WTC11 (cell line): ENCODE results near the gene GFOD1. TPM values are rescaled to one million over a fixed set of nuclear protein-coding genes. Genes with fewer than 3 reads are reported as not detected.

Experiments used
- ATAC-seq: fragments of 200-7000 bp; cut with Tn5 transposase; 2 replicates; pipeline ENCODE4 v1.10.0; 2021; ENCODE audit warnings: mild to moderate bottlenecking, moderate library complexity
- CTCF ChIA-PET: fragments of 300-600 bp; sonication (Branson Sonifier 250); formaldehyde crosslinking; loops from one replicate; lab custom pipeline; 2021; ENCODE audit warnings: antibody characterized with exemption; lab: Charles Lee
- POLR2A ChIA-PET: fragments of 350-600 bp; sonication (Branson Sonifier 250); formaldehyde crosslinking; loops from one replicate; lab custom pipeline; 2021; ENCODE audit warnings: antibody characterized with exemption; lab: Charles Lee
- DNase-seq: peaks from one replicate; pipeline ENCODE4 v3.0.0; 2021; ENCODE audit warnings: low spot score
- H3K27ac Mint-ChIP-seq: 2 replicates; pipeline ENCODE4 v1.8.0; 2021; ENCODE audit warnings: mixed read lengths
- H3K27me3 Mint-ChIP-seq: 2 replicates; pipeline ENCODE4 v1.8.0; 2021; ENCODE audit warnings: low read depth, mild to moderate bottlenecking, moderate library complexity, mixed read lengths
- H3K36me3 Mint-ChIP-seq: 2 replicates; pipeline ENCODE4 v1.8.0; 2021; ENCODE audit warnings: mixed read lengths
- H3K4me1 Mint-ChIP-seq: 2 replicates; pipeline ENCODE4 v1.8.0; 2022; ENCODE audit warnings: mixed read lengths
- H3K4me3 Mint-ChIP-seq: 2 replicates; pipeline ENCODE4 v1.8.0; 2021; ENCODE audit warnings: mild to moderate bottlenecking, moderate library complexity, mixed read lengths
- H3K9me3 Mint-ChIP-seq: 2 replicates; pipeline ENCODE4 v1.8.0; 2021; ENCODE audit warnings: mixed read lengths
- ARID4B ChIP-seq: sonication (generic); formaldehyde crosslinking; IDR thresholded peaks from 2 replicates; pipeline ENCODE4 v1.8.0; 2023; ENCODE audit warnings: missing genetic modification reagents, mild to moderate bottlenecking, borderline replicate concordance
- ATF1 ChIP-seq: sonication (generic); formaldehyde crosslinking; IDR thresholded peaks from 2 replicates; pipeline ENCODE4 v1.8.1; 2023; ENCODE audit warnings: mild to moderate bottlenecking, moderate library complexity, missing genetic modification reagents
- CTCF ChIP-seq: fragments of 200-600 bp; IDR thresholded peaks from 2 replicates; pipeline ENCODE4 v1.8.0; 2022; ENCODE audit warnings: antibody characterized with exemption
- ELF4 ChIP-seq: sonication (generic); formaldehyde crosslinking; IDR thresholded peaks from 2 replicates; pipeline ENCODE4 v1.8.1; 2022; ENCODE audit warnings: low read depth, mild to moderate bottlenecking, moderate library complexity, missing genetic modification reagents
- FOXK1 ChIP-seq: sonication (generic); formaldehyde crosslinking; IDR thresholded peaks from 2 replicates; pipeline ENCODE4 v1.8.0; 2022; ENCODE audit warnings: mild to moderate bottlenecking, moderate library complexity, missing genetic modification reagents
- FOXP1 ChIP-seq: sonication (generic); formaldehyde crosslinking; IDR thresholded peaks from 2 replicates; pipeline ENCODE4 v1.8.0; 2022; ENCODE audit warnings: missing genetic modification reagents, mild to moderate bottlenecking, moderate library complexity, borderline replicate concordance
- IRF1 ChIP-seq: sonication (generic); formaldehyde crosslinking; IDR thresholded peaks from 2 replicates; pipeline ENCODE4 v1.8.0; 2023; ENCODE audit warnings: missing genetic modification reagents
- IRF2 ChIP-seq: sonication (generic); formaldehyde crosslinking; IDR thresholded peaks from 2 replicates; pipeline ENCODE4 v1.8.0; 2022; ENCODE audit warnings: low read depth, missing genetic modification reagents, borderline replicate concordance
- KAT7 ChIP-seq: sonication (generic); formaldehyde crosslinking; IDR thresholded peaks from 2 replicates; pipeline ENCODE4 v1.8.1; 2023; ENCODE audit warnings: missing genetic modification reagents, mild to moderate bottlenecking, borderline replicate concordance
- MXD4 ChIP-seq: fragments of 250-450 bp; sonication (Bioruptor Pico); IDR thresholded peaks from 2 replicates; pipeline ENCODE4 v1.8.0; 2021; ENCODE audit warnings: mild to moderate bottlenecking, moderate library complexity, borderline replicate concordance
- NFATC4 ChIP-seq: fragments of 250-450 bp; sonication (Bioruptor Pico); IDR thresholded peaks from 2 replicates; pipeline ENCODE4 v1.9.0; 2021; ENCODE audit warnings: mild to moderate bottlenecking
- NFYB ChIP-seq: sonication (generic); formaldehyde crosslinking; conservative IDR thresholded peaks from 2 replicates; pipeline ENCODE4 v1.8.0; 2022; ENCODE audit warnings: low read depth, missing genetic modification reagents
- PREB ChIP-seq: sonication (generic); formaldehyde crosslinking; IDR thresholded peaks from 2 replicates; pipeline ENCODE4 v1.8.1; 2022; ENCODE audit warnings: mild to moderate bottlenecking, missing genetic modification reagents, moderate library complexity, borderline replicate concordance
- PRRX2 ChIP-seq: fragments of 250-450 bp; sonication (Bioruptor Pico); IDR thresholded peaks from 2 replicates; pipeline ENCODE4 v1.8.0; 2021; ENCODE audit warnings: mild to moderate bottlenecking
- SMAD4 ChIP-seq: sonication (generic); formaldehyde crosslinking; IDR thresholded peaks from 2 replicates; pipeline ENCODE4 v1.8.0; 2022; ENCODE audit warnings: mild to moderate bottlenecking, missing genetic modification reagents
- SP1 ChIP-seq: sonication (generic); formaldehyde crosslinking; conservative IDR thresholded peaks from 2 replicates; pipeline ENCODE4 v1.8.1; 2022; ENCODE audit warnings: missing genetic modification reagents
- USF1 ChIP-seq: sonication (generic); formaldehyde crosslinking; IDR thresholded peaks from 2 replicates; pipeline ENCODE4 v1.8.0; 2022; ENCODE audit warnings: mild to moderate bottlenecking, missing genetic modification reagents
- ZNF317 ChIP-seq: sonication (generic); formaldehyde crosslinking; IDR thresholded peaks from 2 replicates; pipeline ENCODE4 v1.8.1; 2023; ENCODE audit warnings: low read depth, mild to moderate bottlenecking, moderate library complexity, missing genetic modification reagents, borderline replicate concordance
- ZNF532 ChIP-seq: fragments of 250-450 bp; sonication (Bioruptor Pico); IDR thresholded peaks from 2 replicates; pipeline ENCODE4 v1.9.0; 2021; ENCODE audit warnings: mild to moderate bottlenecking, borderline replicate concordance
- total RNA-seq: library from RNA; stranded (reverse); gene quantifications from 3 replicates; pipeline ENCODE4 v1.2.3, GENCODE V29; 2021

GFOD1 gene
- total RNA-seq, 1 experiment from 2014 or later, result 8.5 TPM

- TF ChIP-seq FOXK1 (CRISPR knock-in tag) (no peak), ZNF532 (CRISPR knock-in tag) (no peak), SMAD4 (CRISPR knock-in tag) (no peak), FOXP1 (CRISPR knock-in tag) (no peak), NFYB (CRISPR knock-in tag) (no peak), ARID4B (CRISPR knock-in tag) (no peak)
Measured at GRCh38 chr6:13522656-13523055, 35.3 kb upstream of the GFOD1 start (continued).

GRCh38 chr6:13519839-13520238 lies 32.4 kb upstream of the GFOD1 start:
- Mint-ChIP-seq H3K27ac (no peak overlapping the region), H3K9me3 (peaks cover 9% of the 10 kb centered on the region), H3K4me1 (no peaks in the 10 kb centered on the region), H3K36me3 (no peaks in the 10 kb centered on the region), H3K27me3 (no peaks in the 10 kb centered on the region; the same call in 1 of the 2 replicates), H3K4me3 (no peak overlapping the region)
- DNase-seq (no peak), ATAC-seq (no peak)
- CTCF ChIA-PET, result no interaction called here
- POLR2A ChIA-PET, result no interaction called here
- TF ChIP-seq PRRX2 (CRISPR knock-in tag) (no peak), SP1 (CRISPR knock-in tag) (no peak), CTCF (no peak), IRF2 (CRISPR knock-in tag) (no peak), PREB (no peak), ATF1 (CRISPR knock-in tag) (no peak), ELF4 (no peak), MXD4 (CRISPR knock-in tag) (no peak), KAT7 (CRISPR knock-in tag) (no peak), NFATC4 (CRISPR knock-in tag) (no peak), IRF1 (CRISPR knock-in tag) (no peak), ARID4B (CRISPR knock-in tag) (no peak), ZNF317 (CRISPR knock-in tag) (no peak), USF1 (no peak)
